Activated gamma-delta T cell treated with anti-CD3 and anti-CD28 coated beads, Interleukin-2, amount 50 U/mL, for 16 hours (primary cell): Measurements from ENCODE around the gene LIPH.
"Not testable (repeated sequence)": the region's sequence is repeated elsewhere in the genome, so short reads cannot be mapped to it uniquely, and the experiment has no call there.

Experiments
- DNase-seq: peaks from one replicate; pipeline ENCODE4 v3.0.0-alpha.2; 2020; ENCODE audit warnings: low read depth

The LIPH gene

DNA sequence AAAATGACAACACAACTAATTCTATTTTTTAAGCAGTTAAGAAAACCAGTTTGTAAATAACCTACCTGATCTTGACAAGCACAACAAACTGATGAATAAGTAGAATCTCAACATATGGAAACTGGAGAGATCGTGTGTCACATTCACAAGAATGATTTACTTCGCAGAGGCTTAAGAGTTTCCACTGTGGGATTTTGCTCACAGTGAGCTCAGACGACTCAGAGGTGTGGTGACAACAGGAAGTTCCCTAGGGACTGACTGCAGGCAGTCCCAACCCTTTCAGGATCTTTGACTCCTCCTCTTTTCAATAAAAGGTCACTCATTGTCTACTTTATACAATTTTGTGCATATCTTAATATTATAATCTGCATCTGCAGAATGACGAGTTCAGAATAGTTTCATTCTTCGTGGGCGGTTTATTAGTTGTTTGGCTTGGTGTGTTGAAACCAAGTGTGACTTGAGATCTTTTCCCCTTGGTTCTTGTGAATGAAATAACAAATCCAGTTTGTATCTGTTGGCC, at the start of gene LIPH:
Gene LIPH (minus strand): TSS at position 231 of the 520 bp plus-strand sequence. CDS start 117 bp downstream, at position 114.
- DNase-seq: no peak

DNA sequence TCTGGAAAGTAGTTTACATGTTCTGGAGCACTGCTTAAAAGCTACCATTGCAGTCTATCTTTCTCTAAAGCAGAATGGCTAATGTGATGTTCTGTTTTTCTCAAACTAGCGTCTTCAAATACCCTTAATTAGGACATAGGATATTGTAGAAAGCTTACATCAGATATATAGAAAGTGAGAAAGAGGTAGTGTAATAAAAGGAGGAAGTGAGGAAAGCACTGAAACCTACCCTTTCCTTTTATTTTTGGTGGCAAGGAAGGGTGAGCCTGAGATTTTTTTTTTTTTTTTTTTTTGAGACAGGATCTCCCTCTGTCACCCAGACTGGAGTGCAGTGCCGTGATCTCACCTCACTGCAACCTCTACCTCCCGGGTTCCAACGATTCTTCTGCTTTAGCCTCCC, 43.1 kb upstream of the LIPH start:
- no peak for DNase-seq

DNA sequence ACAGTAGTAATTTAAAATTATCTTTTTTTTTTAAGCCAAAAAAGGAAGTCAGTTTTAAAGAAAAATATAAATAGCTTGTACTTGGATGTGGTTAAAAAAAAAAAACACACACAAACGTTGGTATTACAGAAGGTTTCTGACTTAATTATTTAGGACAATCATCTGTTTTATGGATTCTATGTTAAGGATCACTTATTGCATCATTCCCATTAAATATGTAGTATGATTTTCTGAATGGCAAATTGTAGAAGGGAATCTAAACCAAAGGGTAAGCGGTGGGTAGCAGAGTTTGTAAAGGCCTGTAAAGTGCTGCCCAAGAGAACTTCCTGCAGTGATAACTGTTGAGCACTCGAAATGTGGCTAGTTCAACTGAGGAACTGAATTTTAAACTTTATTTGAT, 41.7 kb upstream of the LIPH start:
- DNase-seq: no peak

DNA sequence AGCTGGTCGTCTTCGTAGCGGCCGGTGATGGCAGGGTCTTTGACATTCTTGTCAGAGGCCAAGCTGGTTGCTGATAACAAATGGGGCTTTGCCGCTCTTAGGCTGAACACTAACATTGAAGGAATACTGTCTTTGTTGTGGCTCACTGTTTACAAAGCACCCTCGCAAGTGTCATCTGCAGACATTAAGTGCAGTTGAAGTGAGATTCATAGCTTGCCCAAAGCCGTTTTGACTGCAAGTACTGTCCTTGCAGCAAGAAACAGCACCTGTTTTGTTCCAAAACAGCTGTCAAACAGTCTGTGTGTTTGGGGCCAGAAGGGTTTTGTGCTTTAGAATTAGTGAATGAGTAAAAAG, 34.3 kb upstream of the LIPH start:
- no peak for DNase-seq

DNA sequence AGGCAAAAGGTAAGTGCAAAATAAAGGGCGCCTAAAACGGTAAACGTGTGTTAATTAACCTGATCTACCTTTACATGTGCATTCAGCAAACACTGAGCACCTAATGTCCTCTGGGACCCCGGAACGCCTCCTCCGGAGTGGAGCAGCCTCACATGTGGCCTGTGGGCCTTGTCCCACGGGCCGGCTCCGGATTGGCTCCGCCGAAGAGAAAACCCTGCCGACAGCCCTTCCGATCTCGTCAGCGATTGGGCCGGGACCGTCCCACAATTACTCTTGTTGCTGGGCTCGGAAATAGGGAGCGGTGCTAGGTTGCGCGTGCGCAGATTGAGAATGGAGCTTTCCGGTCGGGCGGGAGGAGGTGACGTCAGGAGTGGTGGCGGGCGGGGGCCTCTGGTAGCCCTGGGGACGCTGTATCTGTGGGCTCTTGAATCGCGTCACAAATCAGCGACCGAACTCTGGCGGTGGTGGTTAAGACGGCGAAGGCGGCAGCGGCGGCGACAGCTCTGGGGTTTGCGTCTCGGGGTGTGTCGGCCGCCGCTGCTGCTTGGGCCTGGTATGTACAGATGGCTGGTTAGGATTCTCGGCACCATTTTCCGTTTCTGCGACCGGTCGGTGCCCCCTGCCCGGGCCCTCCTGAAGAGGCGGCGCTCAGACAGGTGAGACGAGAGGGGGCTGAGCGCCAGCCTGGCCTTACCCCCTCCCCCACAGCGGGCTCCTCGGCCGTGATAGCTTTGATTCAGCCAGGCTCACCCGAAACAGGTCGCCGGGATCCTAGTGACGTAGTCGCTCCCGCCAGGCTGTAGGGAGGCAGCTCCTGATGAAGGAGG, 33.7 kb upstream of the LIPH start, which contains the start of gene SENP2:
Gene SENP2 (plus strand): TSS at position 437 of the 827 bp plus-strand sequence. CDS start 119 bp downstream, at position 556.
- DNase-seq: peak; percentile 99

DNA sequence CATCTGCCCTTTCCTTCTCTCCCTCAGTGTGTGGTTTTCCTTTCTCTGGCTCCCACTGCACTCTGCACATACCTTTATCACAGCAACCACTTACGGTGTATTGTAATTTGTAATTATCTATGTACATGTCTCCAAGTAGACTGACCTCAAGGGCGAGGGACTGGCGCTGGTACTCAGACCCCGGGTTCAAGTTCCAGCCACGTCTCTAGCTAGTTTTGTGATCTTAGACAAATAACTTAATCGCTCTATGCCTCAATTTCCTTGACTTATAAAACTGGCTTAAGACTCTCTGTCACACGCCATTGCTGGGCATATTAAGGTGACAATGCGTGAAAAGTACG, 33.1 kb upstream of the LIPH start:
- no peak for DNase-seq

DNA sequence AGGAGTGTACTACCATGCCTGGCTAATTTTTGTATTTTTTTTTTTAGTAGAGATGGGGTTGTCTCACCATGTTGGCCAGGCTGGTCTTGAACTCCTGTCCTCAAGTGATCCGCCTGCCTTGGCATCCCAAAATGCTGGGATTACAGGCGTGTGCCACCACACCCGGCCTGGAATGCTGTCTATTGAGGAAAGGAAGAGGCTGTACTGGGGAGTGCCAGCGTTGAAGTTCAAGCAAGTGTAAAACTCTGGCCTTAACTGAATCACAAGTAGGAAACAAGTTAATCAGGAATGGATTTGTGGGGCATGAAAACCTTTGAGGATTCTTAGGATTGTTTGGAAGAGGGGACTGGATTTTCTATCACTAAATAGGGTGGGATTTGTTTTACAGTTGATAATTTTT, 32.3 kb upstream of the LIPH start:
- no peak for DNase-seq

DNA sequence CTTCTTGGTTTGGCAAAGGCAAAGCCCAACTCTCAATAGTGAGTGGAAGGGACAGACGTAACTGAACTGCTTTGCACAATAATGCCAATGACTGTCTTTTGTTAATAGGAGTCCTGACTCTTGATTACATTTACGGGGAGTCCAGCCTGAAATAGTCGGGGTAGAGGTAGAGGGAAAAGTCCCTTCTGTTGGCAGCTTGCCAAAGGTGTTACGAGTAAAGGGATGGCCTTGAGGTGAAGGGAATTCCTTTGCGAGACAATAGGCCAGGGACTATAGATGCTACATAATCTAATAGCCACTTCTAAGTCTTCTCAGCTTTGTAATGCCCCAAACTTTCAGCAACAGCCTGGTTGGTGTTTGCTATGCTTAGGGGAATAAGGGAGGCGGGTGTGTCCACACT, 31.5 kb upstream of the LIPH start:
- no peak for DNase-seq

DNA sequence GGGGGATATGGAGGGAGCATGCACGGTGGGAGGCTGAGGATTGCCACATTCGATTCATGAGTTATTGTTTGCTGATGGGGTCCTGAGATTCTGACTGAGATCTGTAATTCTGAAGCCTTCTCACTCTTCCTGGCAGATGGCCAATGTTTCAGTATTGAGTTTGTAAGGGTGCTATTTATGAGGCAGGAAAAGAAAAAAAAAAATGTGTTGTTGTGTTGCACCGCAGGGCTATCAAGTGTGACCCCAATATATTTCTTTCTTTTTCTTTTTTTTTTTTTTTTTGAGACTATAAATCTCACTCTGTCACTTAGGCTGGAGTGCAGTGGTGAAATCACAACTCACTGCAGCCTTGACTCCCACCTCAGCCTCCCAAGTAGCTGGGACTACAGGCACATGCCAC, 30.5 kb upstream of the LIPH start:
- no peak for DNase-seq

DNA sequence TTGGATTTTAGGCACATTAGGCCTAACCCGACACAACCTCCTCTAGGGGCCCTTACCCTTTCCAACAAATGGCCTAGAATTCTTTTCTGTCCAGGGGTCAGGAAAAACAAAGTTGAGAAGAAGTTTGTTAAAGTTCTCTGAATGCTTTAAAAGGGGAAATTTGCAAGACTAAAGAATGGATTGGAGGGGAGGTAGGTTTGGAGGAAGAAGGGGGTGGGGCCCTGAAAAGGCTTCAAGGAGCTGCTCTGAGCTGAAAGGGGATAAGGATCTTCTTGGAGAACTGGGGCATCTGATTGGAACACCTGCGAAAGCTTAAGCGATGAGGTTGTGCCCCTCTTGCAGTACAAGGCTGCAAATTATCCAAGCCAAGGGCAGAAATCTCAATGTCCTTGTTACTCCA, 29.8 kb upstream of the LIPH start:
- no peak for DNase-seq

DNA sequence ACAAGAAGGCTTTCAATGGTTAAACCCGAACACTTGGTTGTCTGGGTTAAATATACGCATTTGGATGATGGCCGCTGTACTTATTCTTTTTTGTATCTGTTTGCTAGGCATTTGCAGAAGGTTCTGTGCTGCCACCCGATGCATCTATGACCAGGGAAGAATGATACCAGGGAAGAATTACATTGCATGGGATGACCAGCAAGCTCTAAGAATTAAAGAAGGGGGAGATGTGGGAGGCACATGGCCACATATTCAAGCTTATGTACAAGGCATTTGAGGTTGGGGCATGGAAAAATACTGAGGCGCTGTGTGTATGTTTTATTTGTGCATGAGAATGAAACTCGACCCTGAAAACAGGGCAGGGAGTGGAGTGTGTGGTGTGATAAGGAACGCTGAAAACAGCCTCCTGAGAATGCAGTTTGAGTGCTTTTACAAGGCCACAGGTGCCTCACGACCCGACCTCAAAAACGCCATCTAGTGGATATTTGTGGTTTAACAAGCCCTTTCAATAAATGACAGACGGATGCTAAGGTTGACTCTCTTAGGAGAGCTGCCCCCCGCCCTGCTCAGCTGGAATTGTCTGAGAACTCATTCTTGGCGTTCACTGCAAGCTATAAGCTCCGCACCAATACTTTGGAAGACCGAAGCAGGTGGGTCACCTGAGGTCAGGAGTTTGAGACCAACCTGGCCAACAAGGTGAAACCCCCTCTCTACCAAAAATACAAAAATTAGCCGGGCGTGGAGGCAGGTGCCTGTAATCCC, 22.9 kb upstream of the LIPH start:
- DNase-seq: not testable (repeated sequence)

DNA sequence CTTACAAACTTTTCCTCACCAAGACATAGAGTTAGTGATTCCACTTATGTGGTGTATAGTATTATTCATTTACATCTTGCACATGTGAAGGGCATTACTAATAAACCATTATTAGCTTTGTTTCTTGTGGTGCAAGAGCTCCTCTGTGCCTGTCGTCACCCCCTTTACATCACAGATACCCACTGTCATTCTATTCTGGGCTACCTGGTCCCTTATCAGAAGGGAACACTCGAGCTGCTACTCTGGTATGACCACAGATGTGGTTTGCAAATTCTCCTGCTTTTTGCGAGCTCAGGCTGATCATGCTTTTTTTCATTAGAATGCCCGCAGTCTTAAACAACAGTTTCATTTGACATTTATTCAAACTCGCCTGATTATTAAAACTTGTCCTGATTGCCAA, 19.8 kb upstream of the LIPH start:
- DNase-seq: no peak

DNA sequence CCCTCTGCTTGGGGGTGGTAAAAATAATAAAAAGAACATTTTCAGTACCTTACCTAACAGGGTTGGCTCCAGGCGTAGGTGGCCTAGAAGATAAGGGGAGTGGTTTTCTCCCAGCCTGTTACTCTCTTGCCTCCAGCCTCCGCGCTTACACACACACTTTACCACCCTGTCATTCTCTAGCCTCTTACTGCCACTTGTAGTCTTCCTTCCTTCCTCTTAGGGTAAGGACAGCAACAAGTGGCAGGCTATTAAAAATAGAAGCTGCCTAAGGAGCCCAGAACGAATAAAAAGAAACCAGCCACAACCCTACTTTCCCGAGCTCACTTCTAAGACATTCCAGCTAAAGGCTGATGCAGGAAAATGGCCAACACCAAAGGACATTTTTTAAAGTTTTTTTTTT, 9.6 kb upstream of the LIPH start:
- DNase-seq: no peak

DNA sequence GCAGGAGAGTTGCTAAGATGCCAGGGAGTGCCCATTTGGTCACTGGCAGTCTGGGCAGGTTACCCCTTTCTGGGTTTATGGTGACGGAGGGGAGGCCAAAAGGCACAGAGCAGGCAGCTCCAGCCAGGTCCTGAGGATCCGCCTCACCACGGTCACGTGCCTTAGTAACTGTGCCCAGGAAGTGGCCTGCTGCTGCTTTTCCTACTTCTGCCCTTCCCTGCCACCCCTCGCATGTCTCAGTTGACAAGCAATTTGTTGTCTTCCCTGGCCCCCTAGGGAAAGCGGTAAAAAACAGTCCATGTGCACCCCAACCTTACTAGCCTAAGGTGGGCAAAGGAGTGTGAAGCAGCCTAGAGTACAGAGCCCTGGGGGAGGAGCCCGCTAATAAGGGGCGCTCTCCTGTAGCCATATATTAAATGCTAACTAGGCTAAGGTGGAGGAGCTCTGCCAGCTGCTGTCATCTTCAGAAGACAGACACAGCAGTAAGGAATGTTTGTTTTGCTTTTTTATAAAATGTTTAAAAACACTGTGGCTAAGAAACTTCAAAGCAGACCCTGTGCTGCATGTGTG, 9.1 kb upstream of the LIPH start:
- no peak for DNase-seq

DNA sequence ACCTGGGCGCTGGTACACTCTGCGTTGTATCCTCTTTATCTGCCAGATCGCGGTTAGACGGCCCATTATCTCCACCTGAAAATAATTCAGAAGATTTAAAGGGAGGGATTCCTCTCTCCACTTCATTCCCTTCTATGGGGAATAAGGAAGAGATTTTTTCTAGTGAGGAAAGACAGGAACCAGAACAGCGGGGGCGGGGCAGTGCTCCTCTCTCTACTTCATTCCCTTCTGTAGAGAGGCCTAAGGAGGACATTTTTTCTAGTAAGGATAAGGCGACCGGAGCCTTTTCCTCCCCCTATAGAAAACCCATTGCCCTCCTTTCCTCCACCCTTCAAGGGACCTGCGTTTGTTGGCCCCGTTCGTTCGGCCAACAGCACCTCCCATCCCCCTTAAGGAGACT, 8.3 kb upstream of the LIPH start:
- no peak for DNase-seq

DNA sequence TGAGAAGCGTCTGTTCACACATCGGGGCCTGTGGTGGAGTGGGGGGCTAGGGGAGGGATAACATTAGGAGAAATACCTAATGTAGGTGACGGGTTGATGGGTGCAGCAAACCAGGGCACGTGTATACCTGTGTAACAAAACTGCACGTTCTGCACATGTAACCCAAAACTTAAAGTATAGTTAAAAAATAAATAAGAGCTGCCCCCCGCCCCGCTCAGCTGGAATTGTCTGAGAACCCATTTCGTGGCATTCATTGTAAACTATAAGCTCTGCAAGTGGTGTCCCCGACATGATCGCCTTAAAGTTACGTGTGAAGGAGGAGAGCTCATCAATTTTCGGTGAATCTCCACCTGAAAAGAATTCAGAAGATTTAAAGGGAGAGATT, 7.3 kb upstream of the LIPH start:
- no peak for DNase-seq

DNA sequence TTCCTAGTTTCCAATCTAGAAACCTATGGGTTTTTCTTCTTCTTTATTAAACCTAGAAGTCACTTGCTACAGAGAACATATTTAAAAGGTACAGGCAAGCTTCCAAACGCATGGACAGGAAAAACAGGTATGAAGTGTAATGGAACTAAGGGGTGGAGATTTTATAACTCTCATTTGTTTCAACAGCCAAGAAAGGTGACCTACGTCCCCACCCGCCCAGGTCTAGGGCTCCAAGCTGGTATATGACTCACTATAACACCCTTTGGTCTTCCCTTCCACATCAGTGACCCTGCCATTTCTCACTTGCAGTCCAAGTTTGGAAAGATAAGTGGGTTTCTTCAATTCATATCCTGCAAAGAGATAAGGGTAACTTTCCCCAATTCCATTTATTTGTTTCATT, 6.0 kb upstream of the LIPH start:
- DNase-seq: no peak

DNA sequence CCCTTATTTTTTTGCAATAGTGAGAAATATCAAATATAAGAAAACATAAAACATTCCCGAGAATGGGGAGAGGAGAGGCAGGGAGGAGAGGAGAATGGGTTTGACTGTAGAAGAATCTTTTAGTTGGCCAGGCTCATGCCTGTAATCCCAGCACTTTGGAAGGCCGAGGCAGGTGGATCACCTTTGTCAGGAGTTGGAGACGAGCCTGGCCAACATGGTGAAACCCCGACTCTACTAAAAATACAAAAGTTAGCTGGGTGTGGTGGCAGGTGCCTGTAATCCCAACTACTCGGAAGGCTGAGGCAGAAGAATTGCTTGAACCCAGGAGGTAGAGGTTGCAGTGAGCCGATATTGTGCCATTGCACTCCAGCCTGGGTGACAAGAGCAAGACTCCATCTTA, 4.3 kb upstream of the LIPH start:
- DNase-seq: not testable (repeated sequence)

DNA sequence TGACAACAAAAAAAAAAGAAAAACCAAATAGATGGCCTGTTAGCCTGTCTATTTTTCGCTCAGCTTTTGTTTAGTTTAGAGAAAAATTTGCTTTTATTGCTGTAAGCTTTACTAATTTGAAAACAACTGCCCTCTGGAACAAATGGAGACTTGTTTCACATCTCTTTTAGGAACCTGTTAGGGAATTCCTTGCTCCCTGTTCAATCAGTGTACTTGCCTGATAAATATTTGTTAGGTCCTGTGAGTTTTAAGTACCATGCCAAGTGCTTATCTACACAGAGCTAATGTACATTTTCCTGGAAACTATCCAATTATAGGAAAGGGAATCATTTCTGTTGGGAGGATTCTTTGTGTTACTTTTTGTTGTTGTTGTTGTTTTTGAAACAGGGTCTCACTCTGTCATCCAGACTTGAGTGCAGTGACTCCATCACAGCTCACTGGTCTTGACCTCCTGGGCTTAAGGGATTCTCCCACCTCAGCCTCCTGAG, 3.5 kb upstream of the LIPH start:
- no peak for DNase-seq

DNA sequence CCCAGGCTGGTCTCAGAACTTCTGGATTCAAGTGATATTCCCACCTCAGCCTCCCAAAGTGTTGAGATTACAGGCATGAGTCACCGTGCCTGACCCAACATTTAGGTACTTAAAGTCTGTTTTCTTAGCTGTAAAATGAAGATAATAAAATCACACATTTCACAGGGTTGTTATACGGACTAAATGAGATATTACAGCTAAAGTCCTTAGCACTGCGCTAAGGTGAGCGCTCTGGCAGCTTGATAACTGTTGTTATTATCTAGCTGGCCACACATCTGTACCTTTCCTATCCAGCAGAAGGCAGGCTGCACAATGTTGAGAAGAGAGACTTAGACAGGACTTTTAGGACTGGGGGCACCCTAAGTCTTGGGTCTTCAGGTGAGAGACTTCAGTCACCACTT, 2.7 kb upstream of the LIPH start:
- DNase-seq: no peak

DNA sequence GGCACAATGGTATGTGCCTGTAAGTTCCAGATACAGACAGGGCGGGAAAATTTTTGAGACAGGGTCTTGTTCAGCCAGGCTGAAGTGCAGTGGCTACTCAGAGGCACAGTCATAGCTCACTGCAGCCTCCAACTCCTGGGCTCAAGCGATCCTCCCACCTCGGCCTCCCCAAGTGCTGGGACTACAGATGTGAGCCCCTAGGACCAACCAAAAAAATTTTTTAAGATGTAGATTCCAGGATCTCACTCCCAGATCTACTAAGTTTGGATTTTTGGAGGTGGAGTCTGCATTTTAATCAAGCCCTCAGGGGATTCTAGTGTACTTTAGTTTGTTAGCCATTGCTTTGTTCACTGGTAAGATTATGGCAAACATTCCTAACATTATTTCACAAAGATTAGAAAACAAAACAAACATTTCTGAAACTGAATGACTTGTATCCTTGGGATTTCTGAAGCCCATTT, 2.7 kb downstream of the LIPH start:
- no peak for DNase-seq

DNA sequence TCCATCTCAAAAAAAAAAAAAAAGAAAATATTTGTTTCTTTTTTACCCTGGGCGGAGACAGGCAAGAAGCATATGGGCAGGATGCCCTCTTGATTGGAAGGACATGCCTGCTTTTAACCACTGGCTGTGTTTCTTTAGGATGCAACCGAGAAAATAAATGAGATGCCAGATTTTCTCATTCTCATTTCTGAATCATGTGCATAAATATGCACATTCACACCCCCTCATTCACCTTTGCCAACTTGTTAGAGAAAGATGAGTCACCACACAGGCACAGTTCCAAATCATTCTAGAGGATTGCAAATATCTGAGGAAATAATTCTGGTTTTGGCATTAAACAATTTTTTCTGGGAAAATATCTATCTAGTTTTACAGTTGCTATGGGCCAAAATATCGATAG, 3.3 kb downstream of the LIPH start:
- DNase-seq: no peak

DNA sequence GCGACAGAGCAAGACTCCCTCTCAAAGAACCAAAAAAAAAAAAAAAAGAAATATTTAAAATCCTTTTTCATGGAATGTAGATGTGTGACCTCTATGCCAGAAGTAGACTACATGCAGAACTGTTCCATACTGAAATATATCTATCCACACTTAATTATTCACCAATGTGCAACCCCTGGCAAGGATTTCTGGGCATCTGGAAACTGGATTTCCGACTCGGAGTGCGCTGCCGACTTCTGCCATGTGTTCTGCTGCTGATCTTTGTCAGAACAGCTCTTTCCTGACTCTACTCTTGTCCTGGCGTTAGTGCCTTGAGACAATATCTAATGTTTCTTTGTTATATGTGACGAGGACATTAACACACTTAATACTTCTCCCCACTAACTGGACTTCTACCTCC, 11.7 kb downstream of the LIPH start:
- no peak for DNase-seq
